Fibroblast of lung (primary cell): Measurements from ENCODE around the gene MBNL2. TPM values are rescaled to one million over a fixed set of nuclear protein-coding genes. Genes with fewer than 3 reads are reported as not detected.

ENCODE experiments used
- DNase-seq, 2 donors: peaks; one replicate each; pipeline versions ENCODE4 v3.0.0 to v3.0.0-alpha.2; 2010; ENCODE audit warnings: low read depth in 2 of 2
- H2AFZ ChIP-seq: 2 replicates; pipeline ENCODE4 v1.5.1; 2012; ENCODE audit warnings: low read length, control low read depth, inconsistent platforms
- H3K27ac ChIP-seq: 2 replicates; pipeline ENCODE4 v1.5.1; 2011; ENCODE audit warnings: low read length, control low read depth; ENCODE audit not compliant: insufficient read depth
- H3K27me3 ChIP-seq: 2 replicates; pipeline ENCODE4 v1.5.1; 2011; ENCODE audit warnings: mild to moderate bottlenecking, low read length; ENCODE audit not compliant: control insufficient read depth, insufficient read depth
- H3K36me3 ChIP-seq: 2 replicates; pipeline ENCODE4 v1.5.1; 2011; ENCODE audit warnings: low read length; ENCODE audit not compliant: control insufficient read depth, insufficient read depth
- H3K4me1 ChIP-seq: 2 replicates; pipeline ENCODE4 v1.5.1; 2011; ENCODE audit warnings: low read length; ENCODE audit not compliant: control insufficient read depth, insufficient read depth; ENCODE audit errors: extremely low read depth
- H3K4me2 ChIP-seq: 2 replicates; pipeline ENCODE4 v1.5.1; 2011; ENCODE audit warnings: low read length, control low read depth; ENCODE audit not compliant: insufficient read depth; ENCODE audit errors: extremely low read depth
- H3K4me3 ChIP-seq, 4 experiments: fragments of 200-600 bp in 1 of 4; sonication (generic) in 1 of 4; replicated peaks in 1 of 4; 2 replicates each; pipeline ENCODE4 v1.5.1; 2011 to 2016; ENCODE audit warnings: low read length in 4 of 4, low read depth in 3 of 4, mild to moderate bottlenecking in 3 of 4, control low read depth in 2 of 4, inconsistent platforms in 1 of 4, mixed read lengths in 1 of 4; ENCODE audit not compliant: insufficient read depth in 1 of 4; ENCODE audit errors: control extremely low read depth in 1 of 4
- H3K79me2 ChIP-seq: 2 replicates; pipeline ENCODE4 v1.5.1; 2012; ENCODE audit warnings: mild to moderate bottlenecking, low read length, inconsistent platforms; ENCODE audit not compliant: control insufficient read depth, insufficient read depth
- H3K9ac ChIP-seq: 2 replicates; pipeline ENCODE4 v1.5.1; 2011; ENCODE audit warnings: mild to moderate bottlenecking, low read length, control low read depth; ENCODE audit not compliant: insufficient read depth
- H3K9me3 ChIP-seq: 2 replicates; pipeline ENCODE4 v1.5.1; 2012; ENCODE audit warnings: low read depth, low read length; ENCODE audit not compliant: control insufficient read depth, insufficient read depth
- H4K20me1 ChIP-seq: 2 replicates; pipeline ENCODE4 v1.5.1; 2011; ENCODE audit warnings: low read length; ENCODE audit not compliant: control insufficient read depth, insufficient read depth; ENCODE audit errors: extremely low read depth
- EZH2 ChIP-seq: IDR thresholded peaks from 2 replicates; pipeline ENCODE4 v1.5.1; 2012; ENCODE audit warnings: low read length, control low read depth, mild to moderate bottlenecking; ENCODE audit errors: missing control alignments
- polyA plus RNA-seq, 2 donors: library from polyadenylated mRNA; depleted of rRNA in 1 of 2; stranded (reverse) in 1 of 2; unstranded in 1 of 2; fragments of >200 nt; gene quantifications; 2 replicates each; pipeline ENCODE4 v1.2.1, GENCODE V29; 2011 to 2012; ENCODE audit warnings: missing spikeins in 1 of 2
- total RNA-seq: library from RNA; depleted of rRNA; stranded (reverse); fragments of >200 nt; gene quantifications from 2 replicates; pipeline ENCODE4 v1.2.1, GENCODE V29; 2014
- TF ChIP-seq, protein P1 (sequence below), 2 donors: IDR thresholded peaks in 1 of 2; conservative IDR thresholded peaks in 1 of 2; 1 replicate in 1 of 2; 2 replicates in 1 of 2; pipeline ENCODE4 v1.5.1; 2011 to 2012; ENCODE audit warnings: low read length in 2 of 2, control low read depth in 1 of 2, inconsistent platforms in 1 of 2, low read depth in 1 of 2, mild to moderate bottlenecking in 1 of 2

Gene MBNL2
- total and polyA plus RNA-seq, 2 donors (not counting 1 experiment from before 2014, with no cell fraction given), result 48.9 to 61.1 TPM

DNA sequence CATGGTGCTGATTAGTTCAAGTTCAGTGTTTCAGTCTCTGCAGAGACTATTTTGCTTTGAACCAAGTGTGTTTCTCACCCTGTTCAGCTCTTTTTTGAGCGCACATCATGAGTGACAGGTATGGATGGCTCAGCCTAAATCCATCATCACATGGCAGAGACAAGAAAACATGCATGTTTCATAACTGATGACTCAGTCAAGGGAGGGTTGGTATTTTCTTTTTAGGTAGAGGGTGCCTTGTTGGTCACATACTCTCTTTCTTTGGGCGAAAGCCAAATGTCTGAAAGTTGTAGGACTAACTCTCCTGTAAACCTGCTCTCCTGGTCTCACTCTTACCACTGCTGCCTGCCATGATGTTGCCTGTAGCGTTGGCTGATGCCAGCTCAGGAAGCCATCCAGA lies 163.7 kb downstream of the MBNL2 start:
- peak in 1 of 2 donors; percentile 37 for DNase-seq
- TF ChIP-seq, protein P1, sequence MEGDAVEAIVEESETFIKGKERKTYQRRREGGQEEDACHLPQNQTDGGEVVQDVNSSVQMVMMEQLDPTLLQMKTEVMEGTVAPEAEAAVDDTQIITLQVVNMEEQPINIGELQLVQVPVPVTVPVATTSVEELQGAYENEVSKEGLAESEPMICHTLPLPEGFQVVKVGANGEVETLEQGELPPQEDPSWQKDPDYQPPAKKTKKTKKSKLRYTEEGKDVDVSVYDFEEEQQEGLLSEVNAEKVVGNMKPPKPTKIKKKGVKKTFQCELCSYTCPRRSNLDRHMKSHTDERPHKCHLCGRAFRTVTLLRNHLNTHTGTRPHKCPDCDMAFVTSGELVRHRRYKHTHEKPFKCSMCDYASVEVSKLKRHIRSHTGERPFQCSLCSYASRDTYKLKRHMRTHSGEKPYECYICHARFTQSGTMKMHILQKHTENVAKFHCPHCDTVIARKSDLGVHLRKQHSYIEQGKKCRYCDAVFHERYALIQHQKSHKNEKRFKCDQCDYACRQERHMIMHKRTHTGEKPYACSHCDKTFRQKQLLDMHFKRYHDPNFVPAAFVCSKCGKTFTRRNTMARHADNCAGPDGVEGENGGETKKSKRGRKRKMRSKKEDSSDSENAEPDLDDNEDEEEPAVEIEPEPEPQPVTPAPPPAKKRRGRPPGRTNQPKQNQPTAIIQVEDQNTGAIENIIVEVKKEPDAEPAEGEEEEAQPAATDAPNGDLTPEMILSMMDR (conservative IDR thresholded peaks at IDR 0.05 in 1 of 2, IDR thresholded peaks at IDR 0.05 in 1 of 2; ENCODE audit: low read depth in 1 of 2, low read length in 2 of 2), result no peak
- no peak for TF ChIP-seq EZH2
- no peaks in the 10 kb centered on the region for H3K36me3 ChIP-seq

DNA sequence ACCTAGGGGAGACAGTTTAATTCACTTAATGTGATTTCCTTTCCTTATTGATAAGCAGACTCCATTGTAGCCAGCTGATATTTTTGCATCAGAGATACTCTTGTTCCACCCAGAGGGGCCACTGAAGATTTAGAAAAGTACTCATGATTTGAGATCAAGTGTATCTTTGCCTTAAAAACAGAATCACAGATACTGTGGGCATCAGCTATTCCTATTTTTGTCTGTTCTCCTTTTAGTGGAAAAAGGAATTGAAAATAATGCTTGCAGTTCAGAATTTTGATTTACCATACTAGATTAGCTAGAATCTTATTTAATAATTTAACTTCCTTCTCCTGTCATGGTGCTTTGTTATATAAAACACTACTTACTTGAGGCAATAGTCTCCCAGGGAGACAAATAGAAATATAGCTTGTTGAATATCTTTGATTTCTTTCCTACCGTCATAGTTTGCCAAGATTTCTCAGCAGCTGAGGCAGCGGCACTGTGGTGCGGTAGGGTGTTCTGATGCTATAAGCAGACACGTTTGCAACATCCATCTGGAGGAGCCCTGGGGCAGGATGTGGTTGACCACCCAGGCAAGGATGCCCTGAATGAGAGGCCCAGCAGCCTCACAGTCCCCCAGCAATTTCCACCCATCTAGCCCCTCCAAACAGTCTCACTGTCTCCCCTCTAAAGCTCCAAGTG lies 164.8 kb downstream of the MBNL2 start:
- Histone ChIP-seq H3K9me3 (no peaks in the 10 kb centered on the region), H3K36me3 (no peaks in the 10 kb centered on the region), H3K27ac (no peak overlapping the region), H3K4me2 (no peak overlapping the region), H3K4me3 (no peak overlapping the region), H4K20me1 (no peaks in the 10 kb centered on the region), H3K27me3 (no peaks in the 10 kb centered on the region), H3K79me2 (no peaks in the 10 kb centered on the region), H3K9ac (no peak overlapping the region), H2AFZ (no peak overlapping the region), H3K4me1 (peaks cover 3% of the 10 kb centered on the region)
- DNase-seq, result peak in 1 of 2 donors; percentile 5
- TF ChIP-seq, protein P1 (conservative IDR thresholded peaks at IDR 0.05 in 1 of 2, IDR thresholded peaks at IDR 0.05 in 1 of 2; ENCODE audit: low read depth in 1 of 2, low read length in 2 of 2), result no peak
- no peak for TF ChIP-seq EZH2

More for the DNA sequence above, 163.7 kb downstream of the MBNL2 start:
- no peak overlapping the region for H3K9ac ChIP-seq
- no peak overlapping the region for H3K4me3 ChIP-seq
- H3K4me2 ChIP-seq, result no peak overlapping the region
- no peaks in the 10 kb centered on the region for H3K79me2 ChIP-seq
- no peaks in the 10 kb centered on the region for H3K27me3 ChIP-seq
- no peaks in the 10 kb centered on the region for H3K4me1 ChIP-seq
- H2AFZ ChIP-seq, result no peak overlapping the region
- no peaks in the 10 kb centered on the region for H3K9me3 ChIP-seq
- H3K27ac ChIP-seq, result no peak overlapping the region
- H4K20me1 ChIP-seq, result no peaks in the 10 kb centered on the region

DNA sequence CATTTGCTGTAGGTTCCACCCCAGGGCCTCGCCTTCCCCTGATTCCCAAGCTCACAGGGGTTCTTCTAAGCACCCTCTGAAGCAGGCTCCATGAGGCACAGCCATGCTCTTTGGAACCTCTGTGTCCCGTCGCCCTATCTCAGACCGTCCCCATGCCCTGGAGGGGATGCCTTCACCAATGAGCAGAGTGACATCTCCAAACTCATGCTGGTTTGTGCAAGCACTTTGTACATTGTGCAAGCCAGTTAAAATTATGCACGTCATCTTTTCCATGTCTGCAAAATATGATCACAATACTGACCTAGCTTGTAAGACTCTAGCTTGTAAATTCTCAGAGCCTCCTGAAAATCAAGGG lies 165.3 kb downstream of the MBNL2 start:
- no peaks in the 10 kb centered on the region for H3K79me2 ChIP-seq
- H3K36me3 ChIP-seq, result no peaks in the 10 kb centered on the region
- no peaks in the 10 kb centered on the region for H4K20me1 ChIP-seq
- H3K27me3 ChIP-seq, result no peaks in the 10 kb centered on the region
- no peak overlapping the region for H2AFZ ChIP-seq
- H3K27ac ChIP-seq, result no peak overlapping the region
- H3K9me3 ChIP-seq, result no peaks in the 10 kb centered on the region
- H3K9ac ChIP-seq, result no peak overlapping the region
- H3K4me2 ChIP-seq, result no peak overlapping the region
- H3K4me3 ChIP-seq, result no peak overlapping the region
- no peak for TF ChIP-seq EZH2
- TF ChIP-seq, protein P1 (conservative IDR thresholded peaks at IDR 0.05 in 1 of 2, IDR thresholded peaks at IDR 0.05 in 1 of 2; ENCODE audit: low read depth in 1 of 2, low read length in 2 of 2), result no peak
- peaks cover 3% of the 10 kb centered on the region for H3K4me1 ChIP-seq
- DNase-seq, result no peak
